Liver (tissue), 9 donors: Measurements from ENCODE around the gene MAPKAPK3. TPM values are rescaled to one million over a fixed set of nuclear protein-coding genes. Genes with fewer than 3 reads are reported as not detected.
A peak's percentile ranks its signal among the peaks of the same experiment; 100 is the strongest.

Experiments used
- DNase-seq: peaks from one replicate; pipeline ENCODE4 v3.0.0-alpha.2; 2017; ENCODE audit warnings: low spot score
- H3K27ac ChIP-seq, 2 donors: one replicate each; pipeline ENCODE4 v1.7.0; 2013; ENCODE audit warnings: inconsistent platforms in 2 of 2, low read length in 2 of 2, control low read depth in 1 of 2, low read depth in 1 of 2, mild to moderate bottlenecking in 1 of 2
- H3K27me3 ChIP-seq, 4 donors: one replicate each; pipeline versions ENCODE4 v1.6.1 to v1.7.0; 2013; ENCODE audit warnings: low read length in 3 of 4, inconsistent platforms in 1 of 4, mild to moderate bottlenecking in 1 of 4, moderate library complexity in 1 of 4; ENCODE audit not compliant: control insufficient read depth in 4 of 4, insufficient read depth in 4 of 4
- H3K36me3 ChIP-seq, 4 donors: one replicate each; pipeline versions ENCODE4 v1.6.1 to v1.7.0; 2013; ENCODE audit warnings: low read length in 3 of 4, mild to moderate bottlenecking in 3 of 4, low read depth in 1 of 4, moderate library complexity in 1 of 4; ENCODE audit not compliant: control insufficient read depth in 4 of 4, insufficient read depth in 3 of 4
- H3K4me1 ChIP-seq, 4 donors: one replicate each; pipeline versions ENCODE4 v1.6.1 to v1.7.0; 2013; ENCODE audit warnings: low read length in 3 of 4, mild to moderate bottlenecking in 3 of 4, moderate library complexity in 1 of 4; ENCODE audit not compliant: control insufficient read depth in 4 of 4, insufficient read depth in 4 of 4
- H3K4me3 ChIP-seq, 3 donors: one replicate each; pipeline versions ENCODE4 v1.6.1 to v1.7.0; 2013; ENCODE audit warnings: low read length in 3 of 3, control low read depth in 1 of 3, low read depth in 1 of 3, mild to moderate bottlenecking in 1 of 3
- H3K9ac ChIP-seq, 2 donors: one replicate each; pipeline ENCODE4 v1.7.0; 2013; ENCODE audit warnings: low read length in 2 of 2, mild to moderate bottlenecking in 2 of 2, moderate library complexity in 2 of 2, control low read depth in 1 of 2, low read depth in 1 of 2
- H3K9me3 ChIP-seq, 4 donors: one replicate each; pipeline versions ENCODE4 v1.6.1 to v1.7.0; 2013; ENCODE audit warnings: low read length in 3 of 4; ENCODE audit not compliant: control insufficient read depth in 4 of 4
- EGR1 ChIP-seq, 2 donors: IDR thresholded peaks; 2 replicates each; pipeline ENCODE4 v1.6.1; 2016 to 2018; ENCODE audit warnings: antibody characterized with exemption in 2 of 2, low read depth in 2 of 2
- FOXA1 ChIP-seq: IDR thresholded peaks from 2 replicates; pipeline ENCODE4 v1.6.1; 2016; ENCODE audit warnings: antibody characterized with exemption
- FOXA2 ChIP-seq: IDR thresholded peaks from 2 replicates; pipeline ENCODE4 v1.6.1; 2016; ENCODE audit warnings: antibody characterized with exemption
- GABPA ChIP-seq, 2 donors: IDR thresholded peaks in 1 of 2; conservative IDR thresholded peaks in 1 of 2; 2 replicates each; pipeline ENCODE4 v1.6.1; 2016; ENCODE audit warnings: antibody characterized with exemption in 2 of 2, mild to moderate bottlenecking in 1 of 2, moderate library complexity in 1 of 2
- HNF4A ChIP-seq, 2 donors: conservative IDR thresholded peaks; 2 replicates each; pipeline ENCODE4 v1.6.1; 2016; ENCODE audit warnings: antibody characterized with exemption in 2 of 2, mild to moderate bottlenecking in 2 of 2
- JUND ChIP-seq, 2 donors: IDR thresholded peaks; 2 replicates each; pipeline ENCODE4 v1.6.1; 2016; ENCODE audit warnings: antibody characterized with exemption in 2 of 2
- MAX ChIP-seq: IDR thresholded peaks from 2 replicates; pipeline ENCODE4 v1.6.1; 2016; ENCODE audit warnings: antibody characterized with exemption
- RAD21 ChIP-seq, 2 donors: IDR thresholded peaks; 2 replicates each; pipeline ENCODE4 v1.6.1; 2016; ENCODE audit warnings: antibody characterized with exemption in 2 of 2, mild to moderate bottlenecking in 2 of 2
- REST ChIP-seq: IDR thresholded peaks from 2 replicates; pipeline ENCODE4 v1.6.1; 2016; ENCODE audit warnings: antibody characterized with exemption, mild to moderate bottlenecking
- SP1 ChIP-seq: IDR thresholded peaks from 2 replicates; pipeline ENCODE4 v1.6.1; 2018; ENCODE audit warnings: antibody characterized with exemption, mild to moderate bottlenecking
- TAF1 ChIP-seq: conservative IDR thresholded peaks from 2 replicates; pipeline ENCODE4 v1.6.1; 2016; ENCODE audit warnings: antibody characterized with exemption, mild to moderate bottlenecking
- YY1 ChIP-seq: IDR thresholded peaks from 2 replicates; pipeline ENCODE4 v1.6.1; 2016; ENCODE audit warnings: antibody characterized with exemption, mild to moderate bottlenecking
- ZBTB33 ChIP-seq: IDR thresholded peaks from 2 replicates; pipeline ENCODE4 v1.6.1; 2016; ENCODE audit warnings: antibody characterized with exemption
- WGBS: extraction: QIAGEN DNeasy Blood & Tissue Kit; methylation state at CpG from one replicate; pipeline ENCODE4 v1.1.7; 2013; 5-methylcytosine and 5-hydroxymethylcytosine counted together
- polyA plus RNA-seq, 2 donors: library from polyadenylated mRNA; stranded (reverse) in 1 of 2; unstranded in 1 of 2; fragments of 200-250 nt in 1 of 2; fragments of >200 nt in 1 of 2; fragmentation: Nextera tagmentation in 1 of 2; extraction: Ambion mirVana in 1 of 2; gene quantifications; one replicate each; pipeline versions ENCODE4 v1.2.1 to v1.2.3, GENCODE V29; 2013 to 2015
- total RNA-seq, 2 donors: library from RNA; depleted of rRNA; stranded (reverse); fragments of >200 nt; gene quantifications; one replicate each; pipeline ENCODE4 v1.2.3, GENCODE V29; 2014
- donor health status: healthy.
- donor health status: healthy.
- donor health status: healthy.
- donor health status: healthy.
- donor health status: healthy.

Gene MAPKAPK3
- total and polyA plus RNA-seq, 4 donors: 13.9 to 32.9 (median 19.0) TPM

- peak overlapping the region; percentile 70 to 74 for H3K27ac ChIP-seq
- H3K4me1 ChIP-seq: peaks cover 3 to 58% (median 38%) of the 10 kb centered on the region in 4 donors
- peak; percentile 90 for DNase-seq
- WGBS: 1% methylated on average over 22 of the region's 22 CpGs
- peak in 1 of 2 donors; percentile 47 for TF ChIP-seq GABPA (IDR thresholded peaks at IDR 0.05 in 1 of 2, conservative IDR thresholded peaks at IDR 0.05 in 1 of 2)
- TF ChIP-seq RAD21 (IDR thresholded peaks at IDR 0.05): no peak
- TF ChIP-seq EGR1 (IDR thresholded peaks at IDR 0.05; ENCODE audit: low read depth in 2 of 2): peak in 1 of 2 donors; percentile 44
- TF ChIP-seq TAF1: no peak
- TF ChIP-seq SP1: peak; percentile 14
- H3K9ac ChIP-seq: peak overlapping the region in 1 of 2 donors; percentile 52
- no peaks in the 10 kb centered on the region for H3K27me3 ChIP-seq
- no peaks in the 10 kb centered on the region for H3K36me3 ChIP-seq
- no peaks in the 10 kb centered on the region for H3K9me3 ChIP-seq
- peak overlapping the region; percentile 56 to 73 (median 71) for H3K4me3 ChIP-seq
These were observed 218 bp upstream of the MAPKAPK3 start for GRCh38 chr3:50616770-50617095.

GRCh38 chr3:50617911-50618481 is 1.0 kb downstream of the MAPKAPK3 start:
- Histone ChIP-seq H3K9ac (peak overlapping the region; percentile 80 to 87), H3K27ac (peak overlapping the region; percentile 62 to 82), H3K27me3 (no peaks in the 10 kb centered on the region), H3K4me3 (peak overlapping the region; percentile 63 to 73 (median 70)), H3K4me1 (peaks cover 3 to 51% (median 38%) of the 10 kb centered on the region in 4 donors), H3K36me3 (peaks cover 0 to 1% (median 0%) of the 10 kb centered on the region in 4 donors), H3K9me3 (no peaks in the 10 kb centered on the region)
- no peak for TF ChIP-seq FOXA2
- TF ChIP-seq TAF1: no peak
- TF ChIP-seq SP1: no peak
- no peak for TF ChIP-seq RAD21 (IDR thresholded peaks at IDR 0.05)
- TF ChIP-seq YY1: no peak
- TF ChIP-seq REST: no peak
- no peak for TF ChIP-seq ZBTB33
- no peak for TF ChIP-seq MAX
- no peak for TF ChIP-seq JUND (IDR thresholded peaks at IDR 0.05)
- no peak for TF ChIP-seq HNF4A (conservative IDR thresholded peaks at IDR 0.05)
- no peak for TF ChIP-seq FOXA1
- WGBS: 80% methylated on average over 6 of the region's 6 CpGs
- DNase-seq: no peak
